Calu3 (cell line): ENCODE data around the gene CRB1. TPM values are rescaled to one million over a fixed set of nuclear protein-coding genes. Genes with fewer than 3 reads are reported as not detected.

Source experiments
- BruUV-seq: library from RNA; stranded (reverse); fragments of 400-500 nt; replicated peaks from 2 replicates; lab custom pipeline; 2021; lab: Mats Ljungman, UMichigan
- CTCF ChIA-PET: fragments of 300-600 bp; sonication (Branson Sonifier 250); formaldehyde crosslinking; loops from one replicate; lab custom pipeline; 2022; ENCODE audit warnings: antibody characterized with exemption; lab: Charles Lee
- DNase-seq: peaks from one replicate; pipeline ENCODE4 v3.0.0; 2022
- H3K27ac Mint-ChIP-seq: one replicate; pipeline ENCODE4 v1.8.0; 2022; ENCODE audit warnings: mixed read lengths; ENCODE audit not compliant: unreplicated experiment
- H3K27me3 Mint-ChIP-seq: one replicate; pipeline ENCODE4 v1.8.0; 2022; ENCODE audit warnings: mixed read lengths; ENCODE audit not compliant: unreplicated experiment
- H3K36me3 Mint-ChIP-seq: one replicate; pipeline ENCODE4 v1.8.0; 2022; ENCODE audit warnings: mild to moderate bottlenecking, moderate library complexity, mixed read lengths; ENCODE audit not compliant: insufficient read depth, unreplicated experiment
- H3K4me1 Mint-ChIP-seq: one replicate; pipeline ENCODE4 v1.8.0; 2022; ENCODE audit warnings: mild to moderate bottlenecking, low read depth, mixed read lengths; ENCODE audit not compliant: unreplicated experiment
- H3K4me3 Mint-ChIP-seq: one replicate; pipeline ENCODE4 v1.8.0; 2022; ENCODE audit warnings: mild to moderate bottlenecking, low read depth, moderate library complexity, mixed read lengths; ENCODE audit not compliant: unreplicated experiment
- H3K9me3 Mint-ChIP-seq: one replicate; pipeline ENCODE4 v1.8.0; 2022; ENCODE audit warnings: low read depth, mixed read lengths; ENCODE audit not compliant: unreplicated experiment
- CTCF ChIP-seq: fragments of 200-600 bp; IDR thresholded peaks from one replicate; pipeline ENCODE4 v1.8.0; 2022; ENCODE audit warnings: antibody characterized with exemption; ENCODE audit not compliant: unreplicated experiment
- intact Hi-C: fragments of 100-400 bp; cut with micrococcal nuclease; formaldehyde crosslinking; loops from one replicate; pipeline ENCODE4 v1.10.0; 2022; ENCODE audit not compliant: unreplicated experiment
- total RNA-seq: library from RNA; stranded (reverse); gene quantifications from 2 replicates; pipeline ENCODE4 v1.2.3, GENCODE V29; 2022

Gene CRB1
- total RNA-seq, 1 experiment from 2014 or later, result not detected

GRCh38 chr1:197247465-197247864 is 20.6 kb upstream of the CRB1 start:
- CTCF ChIA-PET, result no interaction called here
- no peak overlapping the region for H3K27ac Mint-ChIP-seq
- H3K4me1 Mint-ChIP-seq, result no peaks in the 10 kb centered on the region
- peaks cover 3% of the 10 kb centered on the region for H3K9me3 Mint-ChIP-seq
- no peak for DNase-seq
- no peak overlapping the region for H3K4me3 Mint-ChIP-seq
- H3K36me3 Mint-ChIP-seq, result no peaks in the 10 kb centered on the region
- intact Hi-C loops, result no loop called here
- no peak for TF ChIP-seq CTCF
- BruUV-seq, result no TSS peak
- no peaks in the 10 kb centered on the region for H3K27me3 Mint-ChIP-seq

- Mint-ChIP-seq H3K9me3 (no peaks in the 10 kb centered on the region), H3K27ac (no peak overlapping the region), H3K4me3 (no peak overlapping the region), H3K27me3 (no peaks in the 10 kb centered on the region), H3K36me3 (no peaks in the 10 kb centered on the region), H3K4me1 (no peaks in the 10 kb centered on the region)
- CTCF ChIA-PET, result no interaction called here
- BruUV-seq, result no TSS peak
- TF ChIP-seq CTCF, result no peak
- DNase-seq, result no peak
- intact Hi-C loops, result no loop called here
Observed at GRCh38 chr1:197249324-197249723, 18.7 kb upstream of the CRB1 start.

GRCh38 chr1:197250616-197251015 is 17.4 kb upstream of the CRB1 start:
- no TSS peak for BruUV-seq
- TF ChIP-seq CTCF, result no peak
- CTCF ChIA-PET, result no interaction called here
- Mint-ChIP-seq H3K4me3 (no peak overlapping the region), H3K27me3 (no peaks in the 10 kb centered on the region), H3K9me3 (no peaks in the 10 kb centered on the region), H3K4me1 (no peaks in the 10 kb centered on the region), H3K27ac (no peak overlapping the region), H3K36me3 (no peaks in the 10 kb centered on the region)
- intact Hi-C loops, result no loop called here
- DNase-seq, result no peak

- no peaks in the 10 kb centered on the region for H3K36me3 Mint-ChIP-seq
- no peak overlapping the region for H3K27ac Mint-ChIP-seq
- H3K4me3 Mint-ChIP-seq, result no peak overlapping the region
- DNase-seq, result no peak
- CTCF ChIA-PET, result no interaction called here
- no peaks in the 10 kb centered on the region for H3K4me1 Mint-ChIP-seq
- no peak for TF ChIP-seq CTCF
- intact Hi-C loops, result no loop called here
- H3K9me3 Mint-ChIP-seq, result no peaks in the 10 kb centered on the region
- H3K27me3 Mint-ChIP-seq, result no peaks in the 10 kb centered on the region
- no TSS peak for BruUV-seq
Observed at GRCh38 chr1:197252973-197253372, 15.1 kb upstream of the CRB1 start.
